Mesenchymal stem cell (in vitro differentiated cells and primary cell): ENCODE measurements around the gene RSAD1.

ENCODE experiments used
- DNase-seq: peaks from one replicate; pipeline ENCODE4 v3.0.0-alpha.2; 2013
- H2AFZ ChIP-seq: one replicate; pipeline ENCODE4 v1.6.1; 2013; ENCODE audit warnings: low read depth, mild to moderate bottlenecking, control low read depth, inconsistent platforms, low read length, moderate library complexity
- H2AK5ac ChIP-seq: 2 replicates; pipeline ENCODE4 v1.6.1; 2013; ENCODE audit warnings: low read length, moderate library complexity, mild to moderate bottlenecking, inconsistent platforms; ENCODE audit not compliant: severe bottlenecking
- H2BK120ac ChIP-seq: one replicate; pipeline ENCODE4 v1.6.1; 2013; ENCODE audit warnings: low read depth, mild to moderate bottlenecking, inconsistent platforms, low read length, moderate library complexity
- H2BK12ac ChIP-seq, 2 experiments: one replicate each; pipeline ENCODE4 v1.6.1; 2013; ENCODE audit warnings: inconsistent platforms in 2 of 2, low read length in 2 of 2, mild to moderate bottlenecking in 2 of 2, moderate library complexity in 2 of 2, control low read depth in 1 of 2
- H2BK15ac ChIP-seq: one replicate; pipeline ENCODE4 v1.6.1; 2013; ENCODE audit warnings: mild to moderate bottlenecking, low read depth, inconsistent platforms; ENCODE audit not compliant: poor library complexity, severe bottlenecking
- H2BK5ac ChIP-seq: 2 replicates; pipeline ENCODE4 v1.6.1; 2013; ENCODE audit warnings: low read depth, mild to moderate bottlenecking, low read length, control low read depth, inconsistent platforms; ENCODE audit not compliant: poor library complexity, severe bottlenecking
- H3K14ac ChIP-seq, 2 experiments: one replicate each; pipeline ENCODE4 v1.6.1; 2013; ENCODE audit warnings: inconsistent platforms in 2 of 2, low read length in 2 of 2, control low read depth in 1 of 2, mild to moderate bottlenecking in 1 of 2, moderate library complexity in 1 of 2
- H3K18ac ChIP-seq, 2 experiments: one replicate each; pipeline ENCODE4 v1.6.1; 2013; ENCODE audit warnings: inconsistent platforms in 2 of 2, low read length in 2 of 2, control low read depth in 1 of 2, low read depth in 1 of 2, mild to moderate bottlenecking in 1 of 2
- H3K23ac ChIP-seq, 2 experiments: one replicate each; pipeline ENCODE4 v1.6.1; 2013; ENCODE audit warnings: inconsistent platforms in 2 of 2, low read length in 2 of 2, mild to moderate bottlenecking in 2 of 2, moderate library complexity in 2 of 2, control low read depth in 1 of 2
- H3K27ac ChIP-seq: 2 replicates; pipeline ENCODE4 v1.5.1; 2013; ENCODE audit warnings: mild to moderate bottlenecking, moderate library complexity, low read length, control low read depth, inconsistent platforms; ENCODE audit not compliant: poor library complexity, severe bottlenecking
- H3K27me3 ChIP-seq, 2 experiments: 2 replicates each; pipeline versions ENCODE4 v1.6.1 to v1.7.0; 2013; ENCODE audit warnings: low read length in 2 of 2, mild to moderate bottlenecking in 2 of 2, moderate library complexity in 2 of 2, control low read depth in 1 of 2, inconsistent platforms in 1 of 2; ENCODE audit not compliant: control insufficient read depth in 1 of 2, insufficient read depth in 1 of 2
- H3K36me3 ChIP-seq, 2 experiments: 2 replicates each; pipeline versions ENCODE4 v1.6.1 to v1.7.0; 2013; ENCODE audit warnings: low read length in 2 of 2, control low read depth in 1 of 2, inconsistent platforms in 1 of 2, low read depth in 1 of 2, mild to moderate bottlenecking in 1 of 2; ENCODE audit not compliant: insufficient read depth in 2 of 2, control insufficient read depth in 1 of 2
- H3K4ac ChIP-seq, 2 experiments: one replicate each; pipeline ENCODE4 v1.6.1; 2013; ENCODE audit warnings: inconsistent platforms in 2 of 2, low read length in 2 of 2, mild to moderate bottlenecking in 2 of 2, moderate library complexity in 2 of 2, control low read depth in 1 of 2, low read depth in 1 of 2
- H3K4me1 ChIP-seq: 2 replicates; pipeline ENCODE4 v1.6.1; 2013; ENCODE audit warnings: low read depth, low read length, control low read depth; ENCODE audit not compliant: control insufficient read depth, insufficient read depth
- H3K4me2 ChIP-seq: 2 replicates; pipeline ENCODE4 v1.6.1; 2013; ENCODE audit warnings: low read length, mild to moderate bottlenecking, inconsistent platforms; ENCODE audit not compliant: poor library complexity, severe bottlenecking
- H3K4me3 ChIP-seq, 2 experiments: 2 replicates each; pipeline versions ENCODE4 v1.5.1 to v1.7.0; 2013; ENCODE audit warnings: low read length in 2 of 2, mild to moderate bottlenecking in 2 of 2, control low read depth in 1 of 2, low read depth in 1 of 2; ENCODE audit not compliant: insufficient read depth in 1 of 2
- H3K79me1 ChIP-seq: replicated peaks from 2 replicates; pipeline ENCODE4 v1.6.1; 2013; ENCODE audit warnings: mild to moderate bottlenecking, control low read depth, low read length, inconsistent platforms; ENCODE audit not compliant: poor library complexity, severe bottlenecking
- H3K9ac ChIP-seq: 2 replicates; pipeline ENCODE4 v1.7.0; 2013; ENCODE audit warnings: mild to moderate bottlenecking, low read length, moderate library complexity
- H3K9me3 ChIP-seq: 2 replicates; pipeline ENCODE4 v1.7.0; 2013; ENCODE audit warnings: mild to moderate bottlenecking, low read length; ENCODE audit not compliant: control insufficient read depth
- H4K8ac ChIP-seq: one replicate; pipeline ENCODE4 v1.6.1; 2013; ENCODE audit warnings: inconsistent platforms, mild to moderate bottlenecking, low read length, moderate library complexity
- H4K91ac ChIP-seq: one replicate; pipeline ENCODE4 v1.6.1; 2013; ENCODE audit warnings: mild to moderate bottlenecking, low read length, inconsistent platforms
- WGBS: methylation state at CpG from one replicate; pipeline ENCODE4 v1.1.7; 2013; ENCODE audit warnings: mixed read lengths; 5-methylcytosine and 5-hydroxymethylcytosine counted together

The RSAD1 gene

GRCh38 chr17:50452630-50453300 lies 25.9 kb upstream of the RSAD1 start:
- no peak overlapping the region for H2BK120ac ChIP-seq
- H3K9ac ChIP-seq = no peak overlapping the region
- no peaks in the 10 kb centered on the region for H3K9me3 ChIP-seq
- no peak overlapping the region for H3K18ac ChIP-seq
- H3K14ac ChIP-seq = no peak overlapping the region
- H3K4me2 ChIP-seq = no peak overlapping the region
- H3K4me3 ChIP-seq = no peak overlapping the region
- H4K91ac ChIP-seq = no peak overlapping the region
- DNase-seq = peak; percentile 22
- H3K27me3 ChIP-seq = no peaks in the 10 kb centered on the region
- H3K23ac ChIP-seq = no peak overlapping the region
- WGBS = 93% methylated on average over 10 of the region's 10 CpGs
- no peak overlapping the region for H2BK15ac ChIP-seq
- no peak overlapping the region for H2AK5ac ChIP-seq
- H2BK12ac ChIP-seq = no peak overlapping the region
- H3K4ac ChIP-seq = no peak overlapping the region
- H2BK5ac ChIP-seq = no peak overlapping the region
- H3K27ac ChIP-seq = no peak overlapping the region
- H2AFZ ChIP-seq = no peak overlapping the region
- no peaks in the 10 kb centered on the region for H3K4me1 ChIP-seq
- peaks cover 10% of the 10 kb centered on the region for H3K79me1 ChIP-seq
- no peak overlapping the region for H4K8ac ChIP-seq
- peaks cover 0 to 11% of the 10 kb centered on the region in 2 experiments for H3K36me3 ChIP-seq

GRCh38 chr17:50453901-50454300 lies 24.8 kb upstream of the RSAD1 start:
- DNase-seq = no peak

GRCh38 chr17:50457621-50458020 lies 21.0 kb upstream of the RSAD1 start:
- H3K27me3 ChIP-seq = no peaks in the 10 kb centered on the region
- H2AK5ac ChIP-seq = no peak overlapping the region
- H2AFZ ChIP-seq = no peak overlapping the region
- no peak overlapping the region for H3K4me3 ChIP-seq
- peaks cover 3% of the 10 kb centered on the region for H3K79me1 ChIP-seq
- H4K91ac ChIP-seq = no peak overlapping the region
- no peak overlapping the region for H3K4me2 ChIP-seq
- no peak overlapping the region for H2BK120ac ChIP-seq
- H2BK5ac ChIP-seq = no peak overlapping the region
- H3K4me1 ChIP-seq = peaks cover 8% of the 10 kb centered on the region
- H3K27ac ChIP-seq = no peak overlapping the region
- H3K18ac ChIP-seq = no peak overlapping the region
- H3K36me3 ChIP-seq = peaks cover 0 to 34% of the 10 kb centered on the region in 2 experiments
- 97% methylated on average over 3 of the region's 4 CpGs for WGBS
- no peak overlapping the region for H3K23ac ChIP-seq
- H4K8ac ChIP-seq = no peak overlapping the region
- H2BK12ac ChIP-seq = no peak overlapping the region
- H3K9me3 ChIP-seq = no peaks in the 10 kb centered on the region
- no peak overlapping the region for H2BK15ac ChIP-seq
- no peak overlapping the region for H3K9ac ChIP-seq
- H3K4ac ChIP-seq = no peak overlapping the region
- no peak for DNase-seq
- H3K14ac ChIP-seq = no peak overlapping the region

More at GRCh38 chr17:50453901-50454300, 24.8 kb upstream of the RSAD1 start:
- peaks cover 0 to 11% of the 10 kb centered on the region in 2 experiments for H3K36me3 ChIP-seq
- H4K91ac ChIP-seq = no peak overlapping the region
- H3K4me1 ChIP-seq = peaks cover under 1% of the 10 kb centered on the region
- H3K9ac ChIP-seq = no peak overlapping the region
- H2BK15ac ChIP-seq = no peak overlapping the region
- no peak overlapping the region for H3K4ac ChIP-seq
- no peak overlapping the region for H3K23ac ChIP-seq
- no peak overlapping the region for H2AFZ ChIP-seq
- no peak overlapping the region for H2AK5ac ChIP-seq
- H3K4me3 ChIP-seq = no peak overlapping the region
- H2BK12ac ChIP-seq = no peak overlapping the region
- H2BK5ac ChIP-seq = no peak overlapping the region
- H3K79me1 ChIP-seq = peaks cover 6% of the 10 kb centered on the region
- no peaks in the 10 kb centered on the region for H3K27me3 ChIP-seq
- H3K14ac ChIP-seq = no peak overlapping the region
- no peaks in the 10 kb centered on the region for H3K9me3 ChIP-seq
- H2BK120ac ChIP-seq = no peak overlapping the region
- no peak overlapping the region for H3K18ac ChIP-seq
- H3K27ac ChIP-seq = no peak overlapping the region
- 92% methylated on average over 3 of the region's 3 CpGs for WGBS
- no peak overlapping the region for H3K4me2 ChIP-seq
- H4K8ac ChIP-seq = no peak overlapping the region

- Histone ChIP-seq H2BK120ac (no peak overlapping the region), H3K4me2 (no peak overlapping the region), H3K4ac (no peak overlapping the region), H3K4me1 (peaks cover 8% of the 10 kb centered on the region), H2AK5ac (no peak overlapping the region), H3K27me3 (no peaks in the 10 kb centered on the region), H3K9ac (no peak overlapping the region), H3K27ac (no peak overlapping the region), H3K9me3 (no peaks in the 10 kb centered on the region), H3K79me1 (peaks cover 3% of the 10 kb centered on the region), H3K4me3 (no peak overlapping the region), H2BK12ac (no peak overlapping the region), H3K14ac (no peak overlapping the region), H4K8ac (no peak overlapping the region), H3K36me3 (peaks cover 0 to 40% of the 10 kb centered on the region in 2 experiments), H3K18ac (no peak overlapping the region), H4K91ac (no peak overlapping the region), H2BK5ac (no peak overlapping the region), H2AFZ (no peak overlapping the region), H3K23ac (no peak overlapping the region), H2BK15ac (no peak overlapping the region)
- DNase-seq = no peak
- WGBS = 85% methylated on average over 3 of the region's 3 CpGs
These were observed 20.4 kb upstream of the RSAD1 start for GRCh38 chr17:50458270-50458669.
